Right lobe of liver (tissue), 6 donors: ENCODE results near the gene LETM1. TPM values are rescaled to one million over a fixed set of nuclear protein-coding genes. Genes with fewer than 3 reads are reported as not detected.

Experiments
- ATAC-seq, 4 donors: fragments of 200-7000 bp; cut with Tn5 transposase; one replicate each; pipeline ENCODE4 v1.9.1; 2020; ENCODE audit warnings: mild to moderate bottlenecking in 4 of 4, moderate library complexity in 4 of 4
- DNase-seq, 3 donors: peaks; one replicate each; pipeline ENCODE4 v3.0.0-alpha.2; 2020
- H3K27ac ChIP-seq, 3 donors: fragments of 200-600 bp; one replicate each; pipeline ENCODE4 v1.8.0; 2022
- H3K27me3 ChIP-seq, 2 donors: fragments of 200-600 bp; one replicate each; pipeline ENCODE4 v1.8.0; 2022
- H3K36me3 ChIP-seq, 4 donors: fragments of 200-600 bp; sonication (generic) in 1 of 4; one replicate each; pipeline versions ENCODE4 v1.5.1 to v1.8.0; 2017 to 2022; ENCODE audit warnings: control low read depth in 1 of 4
- H3K4me1 ChIP-seq, 4 donors: fragments of 200-600 bp; sonication (generic) in 1 of 4; one replicate each; pipeline versions ENCODE4 v1.5.1 to v1.8.0; 2017 to 2022; ENCODE audit warnings: control low read depth in 1 of 4
- H3K4me3 ChIP-seq, 3 donors: fragments of 200-600 bp; one replicate each; pipeline ENCODE4 v1.8.0; 2022
- H3K9me3 ChIP-seq, 4 donors: fragments of 200-600 bp; sonication (generic) in 1 of 4; one replicate each; pipeline versions ENCODE4 v1.5.1 to v1.8.0; 2017 to 2022; ENCODE audit warnings: control low read depth in 1 of 4
- CTCF ChIP-seq, 4 donors: fragments of 200-600 bp in 3 of 4; fragments of 450-650 bp in 1 of 4; IDR thresholded peaks; one replicate each; pipeline versions ENCODE4 v1.5.1 to v1.8.0; 2016 to 2022; ENCODE audit warnings: antibody characterized with exemption in 4 of 4, mild to moderate bottlenecking in 2 of 4
- POLR2A ChIP-seq: fragments of 450-650 bp; IDR thresholded peaks from one replicate; pipeline ENCODE4 v1.6.1; 2017; ENCODE audit warnings: antibody characterized with exemption, mild to moderate bottlenecking
- WGBS: methylation state at CpG from one replicate; pipeline ENCODE4 v1.1.6; 2018; ENCODE audit warnings: low coverage, low lambda C conversion rate; ENCODE audit not compliant: insufficient coverage; ENCODE audit errors: missing lambda C conversion rate; 5-methylcytosine and 5-hydroxymethylcytosine counted together
- intact Hi-C, 2 donors: fragments of 100-400 bp; cut with DNase I; formaldehyde crosslinking; loops; one replicate each; pipeline versions ENCODE4 v1.11.2 to v1.14.1; 2022
- total RNA-seq, 6 experiments: library from RNA; depleted of rRNA in 2 of 6; stranded (reverse); fragments of >200 nt in 2 of 6; fragmentation: NEBNext Ultra II Directional in 3 of 6; extraction: Animal tissue kit (Norgen Biotek cat#: 25700) in 3 of 6; gene quantifications; one replicate each; pipeline versions ENCODE4 v1.1.0 to v1.2.4, GENCODE V29; 2016 to 2023
- donor health status: DM: no; HTN: yes; CAD: no.
- donor health status: DM: no; HTN: no; CAD: no.
- donor health status: DM: no; HTN: no; CAD: no.
- donor health status: DM: no; HTN: yes; CAD: no.
- donor health status: DM: no; HTN: yes; CAD: no.

LETM1 gene
- total RNA-seq, 6 experiments from 2014 or later: 18.1 to 31.0 (median 25.6) TPM

DNA sequence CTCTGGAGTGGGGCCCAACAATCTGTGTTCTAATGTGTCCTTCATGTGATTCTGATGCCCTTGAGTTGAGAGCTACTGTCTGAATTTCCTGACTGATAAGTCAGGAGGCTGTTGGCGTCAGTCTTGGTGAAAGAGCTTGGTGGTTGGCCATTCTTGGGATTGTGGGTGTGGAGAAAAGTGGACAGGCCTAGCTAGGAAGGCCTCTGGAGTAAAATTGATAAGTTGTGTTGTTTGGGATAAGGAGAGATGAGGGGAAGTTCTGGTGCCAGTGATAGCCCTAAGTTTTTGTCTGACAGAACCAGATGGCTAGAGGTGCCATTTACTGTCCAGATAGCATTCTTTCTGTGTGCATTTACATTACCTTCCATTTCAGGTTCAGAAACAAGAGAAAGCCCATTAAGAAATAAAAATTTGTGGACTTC, 26.9 kb upstream of the LETM1 start:
- H3K4me3 ChIP-seq: no peak overlapping the region
- no peaks in the 10 kb centered on the region for H3K36me3 ChIP-seq
- no peaks in the 10 kb centered on the region for H3K27me3 ChIP-seq
- intact Hi-C loops: no loop called here
- ATAC-seq (no peak), DNase-seq (no peak)
- WGBS: 75% methylated on average over 1 of the region's 1 CpG
- H3K4me1 ChIP-seq: peaks cover 0 to 19% (median 7%) of the 10 kb centered on the region in 4 donors
- H3K27ac ChIP-seq: no peak overlapping the region
- H3K9me3 ChIP-seq: no peaks in the 10 kb centered on the region
- TF ChIP-seq POLR2A (no peak), CTCF (IDR thresholded peaks at IDR 0.05) (no peak)

DNA sequence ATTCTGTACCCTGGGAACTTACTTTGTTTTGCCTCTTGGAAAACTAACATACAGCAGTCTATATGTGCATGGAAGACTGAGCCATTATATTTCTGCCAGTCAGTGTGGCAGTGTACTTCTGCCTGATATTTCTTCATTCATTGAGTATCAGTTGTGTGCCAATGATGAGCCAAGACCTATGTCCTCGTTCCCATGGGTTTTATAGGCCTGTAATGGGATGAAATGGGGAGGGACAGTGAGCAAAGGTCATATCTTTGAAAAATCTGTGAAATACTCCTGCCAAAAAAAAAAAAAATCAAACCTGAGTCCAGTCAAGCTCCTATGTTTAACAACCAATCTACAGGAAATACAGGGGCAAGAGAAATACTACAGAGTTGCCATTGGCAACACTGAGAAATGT, 24.4 kb upstream of the LETM1 start:
- ATAC-seq (peak; percentile 98 to 99 (median 98)), DNase-seq (peak in 1 of 3 donors; percentile 62)
- intact Hi-C loops: no loop called here
- Histone ChIP-seq H3K4me3 (no peak overlapping the region), H3K9me3 (no peaks in the 10 kb centered on the region), H3K27me3 (no peaks in the 10 kb centered on the region), H3K4me1 (peaks cover 0 to 19% (median 7%) of the 10 kb centered on the region in 4 donors), H3K27ac (peak overlapping the region in 1 of 3 donors; percentile 40), H3K36me3 (no peaks in the 10 kb centered on the region)
- 47% methylated on average over 1 of the region's 1 CpG for WGBS
- TF ChIP-seq CTCF (IDR thresholded peaks at IDR 0.05) (no peak), POLR2A (no peak)

- no peak for TF ChIP-seq CTCF (IDR thresholded peaks at IDR 0.05)
- TF ChIP-seq POLR2A: no peak
- Histone ChIP-seq H3K4me1 (peaks cover 0 to 19% (median 7%) of the 10 kb centered on the region in 4 donors), H3K27me3 (no peaks in the 10 kb centered on the region), H3K4me3 (no peak overlapping the region), H3K36me3 (no peaks in the 10 kb centered on the region), H3K27ac (no peak overlapping the region), H3K9me3 (no peaks in the 10 kb centered on the region)
- intact Hi-C loops: no loop called here
- no peak for DNase-seq
- 80% methylated on average over 3 of the region's 4 CpGs for WGBS
- no peak for ATAC-seq
These were observed 23.5 kb upstream of the LETM1 start for GRCh38 chr4:1879485-1879884.

DNA sequence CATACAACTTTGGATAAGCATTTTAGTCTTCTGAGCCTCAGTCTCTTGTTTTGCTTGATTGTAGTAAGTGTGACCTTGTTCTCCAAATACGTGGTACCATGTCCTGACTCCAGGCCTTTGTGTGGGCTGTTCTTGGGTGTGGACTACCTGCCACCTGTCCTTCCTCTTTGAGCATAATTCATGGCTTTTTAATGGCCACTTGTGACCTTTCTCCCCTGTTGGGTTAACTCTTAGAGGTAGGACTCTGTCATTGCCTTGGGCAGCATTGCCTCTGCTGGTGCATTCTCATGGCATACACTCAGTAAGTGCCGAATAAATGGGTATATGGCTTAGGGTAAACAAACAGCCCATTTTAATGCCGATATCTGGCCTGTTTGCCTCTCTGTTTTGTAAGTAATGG, 18.2 kb upstream of the LETM1 start:
- H3K9me3 ChIP-seq: no peaks in the 10 kb centered on the region
- H3K36me3 ChIP-seq: no peaks in the 10 kb centered on the region
- H3K4me3 ChIP-seq: no peak overlapping the region
- ATAC-seq (no peak), DNase-seq (no peak)
- TF ChIP-seq CTCF (IDR thresholded peaks at IDR 0.05) (no peak), POLR2A (no peak)
- H3K27me3 ChIP-seq: no peaks in the 10 kb centered on the region
- no peak overlapping the region for H3K27ac ChIP-seq
- intact Hi-C loops: no loop called here
- peaks cover 0 to 16% (median 6%) of the 10 kb centered on the region in 4 donors for H3K4me1 ChIP-seq
- WGBS: 64% methylated on average over 3 of the region's 3 CpGs

GRCh38 chr4:1873776-1874175, 17.8 kb upstream of the LETM1 start:
- H3K27ac ChIP-seq: no peak overlapping the region
- WGBS: 28% methylated on average over 3 of the region's 3 CpGs
- no peak for DNase-seq

More at GRCh38 chr4:1873776-1874175, 17.8 kb upstream of the LETM1 start:
- peak in 1 of 4 donors; percentile 7 for ATAC-seq
- Histone ChIP-seq H3K4me1 (peaks cover 0 to 16% (median 6%) of the 10 kb centered on the region in 4 donors), H3K9me3 (no peaks in the 10 kb centered on the region), H3K4me3 (no peak overlapping the region), H3K36me3 (no peaks in the 10 kb centered on the region), H3K27me3 (no peaks in the 10 kb centered on the region)
- no peak for TF ChIP-seq POLR2A
- TF ChIP-seq CTCF (IDR thresholded peaks at IDR 0.05): no peak
- intact Hi-C loops: no loop called here
